IPS-20b (cell line): Measurements from ENCODE around the gene LHX5.

Experiments used
- H3K27ac ChIP-seq: one replicate; pipeline ENCODE4 v1.5.1; 2013; ENCODE audit warnings: low read length
- H3K27me3 ChIP-seq: 2 replicates; pipeline ENCODE4 v1.6.1; 2013; ENCODE audit warnings: mild to moderate bottlenecking, low read length, inconsistent platforms; ENCODE audit not compliant: insufficient read depth
- H3K36me3 ChIP-seq: 2 replicates; pipeline ENCODE4 v1.6.1; 2013; ENCODE audit warnings: low read depth, mild to moderate bottlenecking, inconsistent platforms, low read length, moderate library complexity; ENCODE audit not compliant: insufficient read depth
- H3K4me1 ChIP-seq: 2 replicates; pipeline ENCODE4 v1.6.1; 2013; ENCODE audit warnings: mild to moderate bottlenecking, control low read depth, inconsistent platforms, low read length, moderate library complexity; ENCODE audit not compliant: insufficient read depth
- H3K4me3 ChIP-seq: 2 replicates; pipeline ENCODE4 v1.5.1; 2013; ENCODE audit warnings: mild to moderate bottlenecking, low read length, inconsistent platforms
- H3K9ac ChIP-seq: 2 replicates; pipeline ENCODE4 v1.6.1; 2013; ENCODE audit warnings: low read depth, mild to moderate bottlenecking, inconsistent platforms, low read length, moderate library complexity
- H3K9me3 ChIP-seq: 2 replicates; pipeline ENCODE4 v1.6.1; 2013; ENCODE audit warnings: mild to moderate bottlenecking, low read depth, low read length, inconsistent platforms; ENCODE audit not compliant: insufficient read depth

The LHX5 gene

GRCh38 chr12:113471619-113472171 is at the start of gene LHX5:
Gene LHX5 (minus strand): TSS chr12:113471871. CDS start chr12:113471498, 373 bp downstream.
- H3K4me3 ChIP-seq, result peak within 1 kb of the TSS; percentile 70
- H3K36me3 ChIP-seq, result no peaks in the 10 kb centered on the region
- no peak within 1 kb of the TSS for H3K27ac ChIP-seq
- peak within 1 kb of the TSS; percentile 46; the same call in 1 of the 2 replicates for H3K9ac ChIP-seq
- peaks cover 13% of the 10 kb centered on the region; the same call in 1 of the 2 replicates for H3K9me3 ChIP-seq
- H3K27me3 ChIP-seq, result peaks cover 100% of the 10 kb centered on the region
- peaks cover 26% of the 10 kb centered on the region for H3K4me1 ChIP-seq

GRCh38 chr12:113519464-113520307 is 48.0 kb upstream of the LHX5 start:
- Histone ChIP-seq H3K36me3 (no peaks in the 10 kb centered on the region), H3K27ac (no peak overlapping the region), H3K4me1 (peaks cover 7% of the 10 kb centered on the region; the same call in 1 of the 2 replicates), H3K9me3 (no peaks in the 10 kb centered on the region; the same call in 1 of the 2 replicates), H3K27me3 (peaks cover 67% of the 10 kb centered on the region), H3K4me3 (peak overlapping the region; percentile 58; the same call in 1 of the 2 replicates), H3K9ac (peak overlapping the region; percentile 12; the same call in 1 of the 2 replicates)

- Histone ChIP-seq H3K9ac (peak overlapping the region; percentile 57; the same call in 1 of the 2 replicates), H3K9me3 (no peaks in the 10 kb centered on the region; the same call in 1 of the 2 replicates), H3K27me3 (peaks cover 79% of the 10 kb centered on the region), H3K27ac (no peak overlapping the region), H3K36me3 (no peaks in the 10 kb centered on the region), H3K4me1 (peaks cover 10% of the 10 kb centered on the region; the same call in 1 of the 2 replicates), H3K4me3 (peak overlapping the region; percentile 59; the same call in 1 of the 2 replicates)
These were observed 43.6 kb upstream of the LHX5 start for GRCh38 chr12:113515082-113515856.

- H3K27ac ChIP-seq, result no peak overlapping the region
- peaks cover 10% of the 10 kb centered on the region; the same call in 1 of the 2 replicates for H3K4me1 ChIP-seq
- peak overlapping the region; percentile 57; the same call in 1 of the 2 replicates for H3K9ac ChIP-seq
- H3K36me3 ChIP-seq, result no peaks in the 10 kb centered on the region
- H3K9me3 ChIP-seq, result no peaks in the 10 kb centered on the region; the same call in 1 of the 2 replicates
- peaks cover 75% of the 10 kb centered on the region for H3K27me3 ChIP-seq
- H3K4me3 ChIP-seq, result peak overlapping the region; percentile 59; the same call in 1 of the 2 replicates
These were observed 42.9 kb upstream of the LHX5 start for GRCh38 chr12:113514602-113515001.

- H3K9me3 ChIP-seq, result no peaks in the 10 kb centered on the region
- H3K27ac ChIP-seq, result no peak overlapping the region
- H3K36me3 ChIP-seq, result no peaks in the 10 kb centered on the region
- no peak overlapping the region for H3K4me3 ChIP-seq
- no peak overlapping the region for H3K9ac ChIP-seq
- H3K27me3 ChIP-seq, result peaks cover 60% of the 10 kb centered on the region
- H3K4me1 ChIP-seq, result peaks cover 7% of the 10 kb centered on the region; the same call in 1 of the 2 replicates
These were observed 40.9 kb upstream of the LHX5 start for GRCh38 chr12:113512568-113512967.

GRCh38 chr12:113506867-113507266 is 35.2 kb upstream of the LHX5 start:
- Histone ChIP-seq H3K9ac (no peak overlapping the region), H3K4me3 (no peak overlapping the region), H3K9me3 (no peaks in the 10 kb centered on the region), H3K27ac (no peak overlapping the region), H3K4me1 (no peaks in the 10 kb centered on the region; the same call in 1 of the 2 replicates), H3K27me3 (peaks cover 21% of the 10 kb centered on the region; the same call in 1 of the 2 replicates), H3K36me3 (no peaks in the 10 kb centered on the region)

- Histone ChIP-seq H3K9ac (no peak overlapping the region), H3K9me3 (no peaks in the 10 kb centered on the region), H3K4me1 (peaks cover 8% of the 10 kb centered on the region)
These were observed 34.3 kb upstream of the LHX5 start for GRCh38 chr12:113505941-113506340.

GRCh38 chr12:113504917-113505316 is 33.2 kb upstream of the LHX5 start:
- no peak overlapping the region for H3K4me3 ChIP-seq
- no peak overlapping the region for H3K27ac ChIP-seq
- H3K9ac ChIP-seq, result no peak overlapping the region
- H3K4me1 ChIP-seq, result peaks cover 17% of the 10 kb centered on the region
- no peaks in the 10 kb centered on the region for H3K9me3 ChIP-seq
- H3K27me3 ChIP-seq, result peaks cover 9% of the 10 kb centered on the region; the same call in 1 of the 2 replicates
- H3K36me3 ChIP-seq, result no peaks in the 10 kb centered on the region

More at GRCh38 chr12:113505941-113506340, 34.3 kb upstream of the LHX5 start:
- H3K4me3 ChIP-seq, result no peak overlapping the region
- H3K27ac ChIP-seq, result no peak overlapping the region
- H3K27me3 ChIP-seq, result peaks cover 19% of the 10 kb centered on the region; the same call in 1 of the 2 replicates
- no peaks in the 10 kb centered on the region for H3K36me3 ChIP-seq

GRCh38 chr12:113500782-113501311 is 29.2 kb upstream of the LHX5 start:
- Histone ChIP-seq H3K36me3 (no peaks in the 10 kb centered on the region), H3K27me3 (0 out of 2 replicates have a peak, but pooled peaks cover 1% of the 10 kb centered on the region), H3K27ac (no peak overlapping the region), H3K9ac (peak overlapping the region; percentile 1; the same call in 1 of the 2 replicates), H3K9me3 (no peaks in the 10 kb centered on the region), H3K4me3 (peak overlapping the region; percentile 32), H3K4me1 (peaks cover 17% of the 10 kb centered on the region)

- Histone ChIP-seq H3K27me3 (no peaks in the 10 kb centered on the region), H3K36me3 (no peaks in the 10 kb centered on the region), H3K4me1 (peaks cover 17% of the 10 kb centered on the region), H3K4me3 (peak overlapping the region; percentile 32; the same call in 1 of the 2 replicates), H3K27ac (no peak overlapping the region), H3K9ac (peak overlapping the region; percentile 1; the same call in 1 of the 2 replicates), H3K9me3 (no peaks in the 10 kb centered on the region)
These were observed 28.6 kb upstream of the LHX5 start for GRCh38 chr12:113500306-113500675.

GRCh38 chr12:113498490-113498889 is 26.8 kb upstream of the LHX5 start:
- Histone ChIP-seq H3K9me3 (no peaks in the 10 kb centered on the region), H3K9ac (no peak overlapping the region), H3K4me3 (no peak overlapping the region), H3K36me3 (no peaks in the 10 kb centered on the region), H3K27ac (no peak overlapping the region), H3K27me3 (no peaks in the 10 kb centered on the region), H3K4me1 (peaks cover 17% of the 10 kb centered on the region)
